Measurements from ENCODE around the gene PIEZO2. TPM values are rescaled to one million over a fixed set of nuclear protein-coding genes. Genes with fewer than 3 reads are reported as not detected.

PIEZO2 gene
- total RNA-seq, 1 experiment from 2014 or later = 0.11 TPM

- H3K36me3 Mint-ChIP-seq (ENCODE audit: insufficient read depth, unreplicated experiment) = no peaks in the 10 kb centered on the region
- no peaks in the 10 kb centered on the region for H3K9me3 ChIP-seq
- CTCF ChIA-PET = no interaction called here
- H3K4me3 Mint-ChIP-seq (ENCODE audit: unreplicated experiment) = no peak overlapping the region
- H3K4me1 ChIP-seq = 0 out of 2 replicates have a peak, but pooled peaks cover 4% of the 10 kb centered on the region
- POLR2A ChIA-PET = no interaction called here
- H3K27ac Mint-ChIP-seq (ENCODE audit: unreplicated experiment) = no peak overlapping the region
- no peaks in the 10 kb centered on the region for H3K27me3 Mint-ChIP-seq (ENCODE audit: insufficient read depth, unreplicated experiment)
- H3K36me3 ChIP-seq (ENCODE audit: control insufficient read depth, insufficient read depth, low read length) = no peaks in the 10 kb centered on the region
- H3K4me3 ChIP-seq (ENCODE audit: low read depth, low read length) = no peak overlapping the region
- intact Hi-C loops (cut with micrococcal nuclease; ENCODE audit: unreplicated experiment) = no loop called here
- DNase-seq = no peak
- H3K9me3 Mint-ChIP-seq (ENCODE audit: unreplicated experiment) = no peaks in the 10 kb centered on the region
- TF ChIP-seq CTCF (IDR thresholded peaks at IDR 0.05; ENCODE audit: insufficient read depth in 1 of 2, low read depth in 1 of 2, low read length in 1 of 2, severe bottlenecking in 1 of 2, unreplicated experiment in 1 of 2) = no peak
- peaks cover 6% of the 10 kb centered on the region for H3K4me1 Mint-ChIP-seq (ENCODE audit: low read depth, unreplicated experiment)
- H3K27me3 ChIP-seq (replicated peaks; ENCODE audit: control insufficient read depth, insufficient read depth, low read length) = no peaks in the 10 kb centered on the region
- no TSS peak for BruUV-seq (replicated peaks)
These were observed 252.5 kb downstream of the PIEZO2 start for GRCh38 chr18:10896851-10897250.

- no peaks in the 10 kb centered on the region for H3K36me3 ChIP-seq (ENCODE audit: control insufficient read depth, insufficient read depth, low read length)
- intact Hi-C loops (cut with micrococcal nuclease; ENCODE audit: unreplicated experiment) = no loop called here
- H3K27ac Mint-ChIP-seq (ENCODE audit: unreplicated experiment) = no peak overlapping the region
- POLR2A ChIA-PET = no interaction called here
- no peaks in the 10 kb centered on the region for H3K27me3 ChIP-seq (replicated peaks; ENCODE audit: control insufficient read depth, insufficient read depth, low read length)
- no TSS peak for BruUV-seq (replicated peaks)
- H3K27me3 Mint-ChIP-seq (ENCODE audit: insufficient read depth, unreplicated experiment) = no peaks in the 10 kb centered on the region
- no peaks in the 10 kb centered on the region for H3K36me3 Mint-ChIP-seq (ENCODE audit: insufficient read depth, unreplicated experiment)
- H3K4me1 Mint-ChIP-seq (ENCODE audit: low read depth, unreplicated experiment) = peaks cover 6% of the 10 kb centered on the region
- no peak overlapping the region for H3K4me3 Mint-ChIP-seq (ENCODE audit: unreplicated experiment)
- H3K9me3 ChIP-seq = no peaks in the 10 kb centered on the region
- CTCF ChIA-PET = no interaction called here
- TF ChIP-seq CTCF (IDR thresholded peaks at IDR 0.05; ENCODE audit: insufficient read depth in 1 of 2, low read depth in 1 of 2, low read length in 1 of 2, severe bottlenecking in 1 of 2, unreplicated experiment in 1 of 2) = no peak
- DNase-seq = no peak
- no peak overlapping the region for H3K4me3 ChIP-seq (ENCODE audit: low read depth, low read length)
- H3K4me1 ChIP-seq = 0 out of 2 replicates have a peak, but pooled peaks cover 4% of the 10 kb centered on the region
- H3K9me3 Mint-ChIP-seq (ENCODE audit: unreplicated experiment) = no peaks in the 10 kb centered on the region
These were observed 253.4 kb downstream of the PIEZO2 start for GRCh38 chr18:10895976-10896375.

- Histone ChIP-seq H3K4me3 (ENCODE audit: low read depth, low read length) (no peak overlapping the region), H3K36me3 (ENCODE audit: control insufficient read depth, insufficient read depth, low read length) (no peaks in the 10 kb centered on the region), H3K9me3 (no peaks in the 10 kb centered on the region), H3K27me3 (replicated peaks; ENCODE audit: control insufficient read depth, insufficient read depth, low read length) (no peaks in the 10 kb centered on the region), H3K4me1 (no peaks in the 10 kb centered on the region)
- ChIA-PET CTCF (no interaction called here), POLR2A (no interaction called here)
- Mint-ChIP-seq H3K9me3 (ENCODE audit: unreplicated experiment) (no peaks in the 10 kb centered on the region), H3K27me3 (ENCODE audit: insufficient read depth, unreplicated experiment) (no peaks in the 10 kb centered on the region), H3K4me3 (ENCODE audit: unreplicated experiment) (no peak overlapping the region), H3K4me1 (ENCODE audit: low read depth, unreplicated experiment) (no peaks in the 10 kb centered on the region), H3K36me3 (ENCODE audit: insufficient read depth, unreplicated experiment) (no peaks in the 10 kb centered on the region), H3K27ac (ENCODE audit: unreplicated experiment) (no peak overlapping the region)
- DNase-seq = no peak
- BruUV-seq (replicated peaks) = no TSS peak
- no peak for TF ChIP-seq CTCF (IDR thresholded peaks at IDR 0.05; ENCODE audit: insufficient read depth in 1 of 2, low read depth in 1 of 2, low read length in 1 of 2, severe bottlenecking in 1 of 2, unreplicated experiment in 1 of 2)
- intact Hi-C loops (cut with micrococcal nuclease; ENCODE audit: unreplicated experiment) = no loop called here
These were observed 254.9 kb downstream of the PIEZO2 start for GRCh38 chr18:10894501-10894900.
